ENCODE measurements around the gene RRP36.
"Not testable (repeated sequence)": the region's sequence is repeated elsewhere in the genome, so short reads cannot be mapped to it uniquely, and the experiment has no call there.

The RRP36 gene

DNA sequence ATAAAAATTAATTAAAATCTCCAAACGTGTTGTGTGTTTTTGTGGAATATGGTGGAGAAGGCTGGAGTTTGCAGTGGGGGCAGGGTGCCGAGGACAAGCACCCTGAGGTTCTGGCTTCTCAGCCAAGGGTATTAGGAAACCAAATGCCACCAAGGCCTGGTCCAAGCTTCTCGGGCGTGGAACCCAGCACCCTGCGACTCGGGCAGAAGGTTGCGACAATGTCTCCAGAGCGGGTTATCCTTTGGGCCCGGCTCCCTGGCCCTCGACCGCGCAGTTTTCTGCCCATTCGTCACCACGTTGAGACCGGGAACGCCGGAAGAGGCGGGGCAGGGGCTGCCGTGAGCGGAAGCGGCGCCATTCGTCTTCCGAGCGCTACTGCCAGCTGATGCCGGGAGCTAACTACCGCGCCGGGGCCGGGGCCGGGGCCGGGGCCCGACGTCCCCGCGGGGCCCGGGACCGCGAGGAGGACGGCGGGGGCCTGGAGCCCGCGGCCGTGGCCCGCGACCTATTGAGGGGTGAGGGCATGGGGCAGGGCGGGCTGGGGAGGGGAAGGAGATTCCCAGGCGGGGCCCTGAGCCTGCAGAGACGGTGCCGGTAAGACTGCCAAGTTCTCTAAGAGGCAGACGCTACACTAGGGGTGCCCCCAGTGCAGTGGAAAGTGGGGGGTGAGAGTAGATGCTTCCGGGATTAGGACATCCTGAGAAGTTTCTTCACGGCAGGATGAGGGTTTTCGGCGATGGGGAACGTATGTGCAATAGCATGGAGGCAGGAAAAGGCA, at the start of gene RRP36:
TSS of gene RRP36 (plus strand) at position 354 of the 778 bp plus-strand sequence. CDS start at position 386, 32 bp downstream.
- peak; percentile 91 for DNase-seq

DNA sequence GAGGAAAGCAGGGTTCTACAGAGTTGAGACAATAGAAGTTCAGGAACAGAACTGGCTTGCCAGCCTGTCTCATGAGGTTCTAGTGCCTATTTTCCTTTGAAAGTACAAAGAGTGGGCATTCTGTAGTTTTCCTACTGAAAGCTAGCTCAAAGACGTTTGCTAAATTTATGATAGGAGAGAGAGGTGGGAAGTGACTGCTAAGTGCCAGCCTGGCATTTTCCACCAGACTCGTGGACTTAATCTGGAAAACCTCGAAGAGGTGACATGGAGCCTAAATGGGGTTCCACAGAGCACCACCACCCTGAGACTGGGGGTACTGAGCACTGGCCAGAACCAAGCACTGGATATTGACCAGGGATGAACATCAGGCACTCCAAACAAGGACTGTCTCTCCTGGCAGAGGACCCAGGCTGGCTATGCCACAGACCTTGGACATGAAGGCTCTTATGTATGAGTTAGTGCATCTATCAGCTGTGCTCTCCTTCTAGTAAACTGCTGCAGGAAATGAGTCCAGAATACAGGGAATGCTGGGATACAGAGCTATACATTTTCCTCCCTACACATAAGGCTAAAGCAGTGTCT, 49.6 kb upstream of the RRP36 start:
- DNase-seq: no peak

- no peak for DNase-seq
Measured at GRCh38 chr6:42973926-42974325, 47.5 kb upstream of the RRP36 start.

DNA sequence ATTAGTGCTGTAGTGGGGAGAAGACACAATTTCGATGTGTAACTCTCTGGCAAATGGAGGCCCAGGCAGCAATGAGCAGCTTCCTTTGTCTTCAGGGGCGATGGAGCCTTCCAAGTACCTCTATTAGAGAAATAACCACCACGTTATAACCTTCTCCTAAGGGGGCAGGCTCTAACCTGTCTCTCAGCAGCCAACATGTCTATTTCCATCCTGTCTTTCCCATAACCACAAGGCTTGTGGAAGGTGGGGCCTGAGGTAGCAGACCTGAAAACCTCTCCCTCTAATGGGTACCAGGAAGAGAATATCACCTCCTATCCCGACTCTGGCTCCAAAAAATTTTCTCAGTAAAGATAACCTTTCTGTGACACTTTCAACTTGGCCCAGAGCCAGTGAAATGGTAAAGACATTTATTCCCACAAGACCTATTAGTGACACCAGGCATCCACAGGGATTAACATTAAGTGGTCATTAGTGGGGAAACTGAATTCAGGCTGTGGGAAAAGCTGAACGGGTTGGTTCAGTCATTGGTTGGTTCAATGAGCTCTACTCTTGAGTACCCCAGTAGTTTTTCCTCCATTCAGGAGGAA, 46.4 kb upstream of the RRP36 start:
- no peak for DNase-seq

DNA sequence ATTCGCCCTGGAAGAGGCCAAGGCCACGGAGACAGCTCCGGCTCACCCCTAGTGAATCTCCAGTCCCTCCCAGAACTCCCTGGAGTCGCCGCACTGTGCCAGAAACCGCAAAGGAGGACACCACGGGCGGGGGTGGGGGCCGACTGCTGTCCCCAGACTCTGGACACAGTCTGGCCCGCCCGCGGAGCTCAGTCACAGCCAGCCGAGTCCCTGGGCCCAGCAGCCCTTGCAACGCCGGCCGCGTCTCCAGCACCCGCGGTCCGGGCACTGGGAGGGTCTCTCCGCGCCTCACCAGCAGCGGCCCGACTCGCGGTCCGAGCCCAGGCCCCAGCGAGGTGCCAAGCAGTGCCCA, 43.0 kb upstream of the RRP36 start:
- DNase-seq: peak; percentile 45

DNA sequence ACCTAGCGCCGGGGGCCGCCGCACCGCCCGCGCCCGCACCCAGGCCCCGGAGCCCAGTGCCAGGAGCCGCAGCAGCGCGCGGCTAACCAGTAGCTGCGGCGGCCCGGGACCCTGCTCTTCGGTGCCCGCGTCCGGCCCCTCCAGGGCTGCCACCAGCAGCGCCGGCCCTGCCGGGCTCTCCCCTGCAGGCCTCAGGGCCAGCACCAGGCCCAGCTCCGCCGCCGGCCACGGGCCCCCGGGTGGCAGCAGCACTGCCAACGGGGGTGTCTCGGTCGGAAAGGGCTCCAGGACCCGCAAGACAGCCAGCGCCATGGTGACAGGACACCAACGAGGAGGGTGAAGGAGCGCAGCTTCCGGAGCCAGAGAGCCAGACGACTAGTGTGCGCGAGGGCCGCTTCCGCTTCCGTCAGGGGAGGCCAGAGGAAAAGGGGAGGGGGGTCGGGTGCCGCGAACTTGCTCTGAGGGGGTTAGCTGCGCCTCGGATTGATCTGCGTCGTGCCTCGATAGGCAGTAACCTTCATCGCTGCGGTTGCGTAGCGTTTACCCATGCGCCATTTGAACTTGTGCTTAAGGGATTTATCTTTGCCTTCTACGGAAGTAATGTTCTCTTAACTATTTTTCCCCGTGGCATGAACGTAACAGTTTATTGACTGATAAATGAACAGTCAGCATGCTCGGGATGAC, 42.4 kb upstream of the RRP36 start, which contains the start of gene PEX6:
TSS of gene PEX6 (minus strand) at position 343 of the 684 bp plus-strand sequence. CDS start at position 312, 31 bp downstream.
- DNase-seq: peak; percentile 98

- peak; percentile 56 for DNase-seq
Measured at GRCh38 chr6:42979523-42980177, 41.8 kb upstream of the RRP36 start.

GRCh38 chr6:42981836-42982235, 39.6 kb upstream of the RRP36 start:
- DNase-seq: no peak

DNA sequence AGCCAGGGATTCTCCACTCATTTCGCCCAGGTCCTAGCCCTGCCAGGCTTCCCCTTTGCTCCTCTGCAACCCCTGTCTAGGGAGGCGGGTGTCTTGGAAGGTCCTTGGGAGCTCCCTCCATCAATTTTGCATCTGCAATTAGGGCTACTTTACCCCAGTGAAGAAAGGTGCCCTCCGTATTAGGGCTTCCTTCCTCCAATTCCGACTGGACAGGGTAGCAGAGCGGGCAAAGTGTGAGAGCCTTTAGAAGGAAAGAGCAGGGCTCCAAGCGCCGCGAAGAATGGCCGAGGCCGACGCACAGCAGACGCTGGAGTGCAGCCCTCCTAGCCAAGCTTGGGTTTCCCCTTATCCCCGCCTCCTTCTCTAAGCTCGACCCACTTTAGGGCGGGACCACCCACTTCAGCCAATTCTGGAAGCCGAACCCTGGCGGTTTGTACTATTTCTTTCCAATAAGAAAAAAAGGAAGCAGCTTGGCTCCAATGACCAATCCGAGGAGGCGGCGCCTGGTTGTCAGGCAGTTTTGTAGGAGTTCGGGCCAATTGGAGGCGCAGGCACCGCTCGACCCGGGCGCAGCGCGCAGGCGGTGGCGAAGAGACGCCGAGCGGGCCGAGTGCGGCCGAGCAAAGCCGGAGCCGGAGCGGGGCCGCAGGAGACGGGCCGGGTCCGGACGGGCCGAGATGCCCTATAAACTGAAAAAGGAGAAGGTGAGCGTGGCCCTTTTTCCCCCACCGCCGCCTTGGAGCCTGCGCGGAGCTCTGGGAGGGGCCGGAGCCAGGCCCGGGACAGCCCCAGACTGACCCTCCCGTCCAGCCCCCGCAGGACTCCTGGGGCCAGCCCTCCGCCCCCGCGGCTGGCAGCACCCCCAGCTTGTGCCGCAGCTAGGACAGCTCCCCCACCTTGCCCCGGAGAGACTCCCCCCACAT, 37.2 kb upstream of the RRP36 start, which contains the start of gene PPP2R5D:
TSS of gene PPP2R5D (plus strand) at position 570 of the 923 bp plus-strand sequence. CDS start at position 678, 108 bp downstream.
- peak; percentile 100 for DNase-seq

GRCh38 chr6:42984924-42985475, 36.4 kb upstream of the RRP36 start:
- peak; percentile 45 for DNase-seq

DNA sequence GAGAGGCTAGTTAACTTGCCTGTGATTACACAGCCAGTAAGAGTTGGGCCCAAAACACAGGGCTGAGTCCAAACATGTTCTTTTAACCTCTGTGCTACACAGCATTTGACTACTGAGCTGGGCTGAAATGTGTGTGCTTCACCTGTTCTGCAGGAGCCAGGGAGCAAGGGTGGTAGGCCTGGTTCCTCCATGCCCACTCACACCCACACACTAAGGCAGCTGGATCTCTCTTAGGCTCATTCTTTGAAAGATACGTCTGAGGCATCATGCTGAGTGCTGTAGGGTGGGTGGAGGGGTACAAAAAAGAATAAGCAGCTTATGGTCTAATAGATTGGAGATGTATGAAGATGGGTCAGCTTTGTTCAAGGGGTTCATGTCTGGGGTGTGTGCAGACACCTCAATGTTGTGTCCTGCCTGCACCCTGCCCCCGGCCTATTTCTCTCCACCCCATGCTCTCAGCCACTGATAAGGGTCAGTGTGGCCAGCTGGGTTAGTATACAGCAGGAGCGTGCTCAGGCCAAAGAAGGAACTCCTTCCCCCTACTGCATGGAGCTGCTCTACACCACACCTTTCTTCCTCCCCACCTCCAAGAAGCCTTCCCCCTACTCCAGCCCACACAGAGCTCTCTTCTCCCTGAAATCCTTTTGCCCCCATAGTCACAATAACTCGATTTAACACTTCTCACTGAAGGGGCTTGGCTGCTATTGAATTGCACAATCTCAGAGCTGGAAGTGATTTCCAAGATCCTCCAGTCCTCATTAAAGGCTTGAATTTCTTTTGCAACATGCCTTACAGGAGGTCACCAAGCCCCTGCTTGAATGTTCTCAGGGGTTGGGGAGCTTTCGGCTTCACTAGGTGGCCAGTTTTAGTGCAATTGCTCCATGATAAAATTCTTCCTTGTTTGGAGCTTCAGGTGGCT, 33.6 kb upstream of the RRP36 start:
- no peak for DNase-seq

- DNase-seq: no peak
Measured at GRCh38 chr6:42988486-42989020, 32.9 kb upstream of the RRP36 start.

DNA sequence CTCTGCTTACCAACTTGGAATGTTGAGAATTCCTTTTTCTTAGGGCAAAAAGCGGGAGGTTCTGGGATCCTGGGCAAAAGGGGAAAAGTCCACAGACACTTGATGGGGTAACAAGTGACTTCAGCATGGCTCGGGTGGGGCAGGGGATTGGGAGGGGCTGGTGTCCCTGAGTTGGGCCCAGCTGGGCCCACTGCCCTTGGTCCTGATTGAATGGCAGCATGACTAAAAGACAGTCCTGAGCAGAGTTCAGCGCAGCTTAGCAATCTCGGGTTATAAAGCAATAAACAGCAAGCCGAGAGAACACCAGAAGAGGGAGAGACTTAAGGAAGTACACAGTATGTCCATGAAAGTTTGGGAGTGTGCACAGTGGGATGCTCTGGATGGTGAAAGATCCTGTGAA, 31.5 kb upstream of the RRP36 start:
- DNase-seq: no peak

DNA sequence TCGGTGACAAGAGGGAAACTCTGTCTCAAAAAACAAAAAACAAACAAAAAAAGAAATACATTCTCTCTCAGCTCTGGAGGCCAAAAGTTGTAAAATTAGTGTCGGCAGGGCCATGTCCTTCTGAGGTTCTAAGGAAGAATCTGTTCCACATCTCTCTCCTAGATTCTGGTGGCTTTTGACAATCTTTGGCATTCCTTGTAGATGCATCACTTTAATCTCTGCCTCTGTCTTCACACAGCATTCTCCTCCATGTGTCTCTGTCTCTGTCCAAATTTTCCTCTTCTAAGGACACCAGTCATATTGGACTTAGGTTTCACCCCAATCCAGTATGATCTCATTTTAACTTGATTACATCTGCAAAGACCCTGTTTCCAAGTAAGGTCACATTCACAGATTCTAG, 28.0 kb upstream of the RRP36 start:
- no peak for DNase-seq

DNA sequence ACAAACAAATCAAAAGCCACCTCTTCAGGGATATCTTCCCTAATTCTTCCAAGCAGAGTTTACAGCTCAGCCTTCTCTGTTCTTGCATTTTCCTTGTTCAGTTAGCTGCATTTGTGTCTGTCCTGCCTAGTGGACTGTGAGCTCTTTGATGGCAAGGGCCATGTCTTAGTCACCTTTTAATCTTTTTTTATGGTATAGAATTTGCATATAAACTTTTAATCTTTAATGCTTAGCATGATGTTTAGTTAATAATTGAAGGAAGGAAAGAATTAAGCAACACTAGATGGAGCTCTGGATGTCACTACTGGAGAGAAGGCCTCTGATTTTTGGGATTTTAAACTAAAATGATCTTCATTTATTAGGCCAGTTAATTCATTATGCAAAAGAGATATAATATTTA, 24.9 kb upstream of the RRP36 start:
- no peak for DNase-seq

DNA sequence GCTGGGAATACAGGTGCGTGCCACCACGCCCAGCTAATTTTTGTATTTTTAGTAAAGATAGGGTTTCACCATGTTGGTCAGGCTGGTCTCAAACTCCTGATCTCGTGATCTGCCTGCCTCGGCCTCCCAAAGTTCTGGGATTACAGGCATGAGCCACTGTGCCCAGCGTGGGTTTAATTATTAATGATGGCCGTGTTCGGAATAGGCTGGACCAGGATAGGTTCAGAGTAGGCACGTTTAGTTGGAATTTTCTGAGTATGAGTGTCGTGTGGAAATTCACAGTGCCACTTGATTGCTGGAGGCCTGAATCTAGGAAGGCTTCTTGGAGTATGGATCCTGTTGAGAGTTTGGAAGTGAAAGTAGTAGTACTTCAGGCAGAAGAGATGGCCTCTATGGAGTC, 23.2 kb upstream of the RRP36 start:
- not testable (repeated sequence) for DNase-seq

GRCh38 chr6:43001843-43002242, 19.6 kb upstream of the RRP36 start:
- no peak for DNase-seq

DNA sequence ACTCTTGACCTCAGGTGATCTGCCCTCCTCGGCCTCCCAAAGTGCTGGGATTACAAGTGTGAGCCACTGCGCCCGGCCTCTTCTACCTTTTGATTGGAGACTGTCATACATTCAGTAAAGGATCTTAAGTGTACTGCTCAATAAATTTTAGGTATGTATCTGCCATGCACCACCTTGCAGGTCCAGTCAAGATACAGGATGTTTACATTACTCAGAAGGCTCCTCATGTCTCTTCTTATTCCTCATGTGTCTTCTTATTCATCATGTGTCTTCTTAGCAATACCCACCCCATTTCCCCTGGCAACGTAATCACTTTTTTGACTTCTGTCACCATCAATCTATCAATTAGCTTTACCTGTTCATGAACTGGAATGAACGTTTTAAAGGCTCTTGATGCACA, 15.6 kb upstream of the RRP36 start:
- no peak for DNase-seq

DNA sequence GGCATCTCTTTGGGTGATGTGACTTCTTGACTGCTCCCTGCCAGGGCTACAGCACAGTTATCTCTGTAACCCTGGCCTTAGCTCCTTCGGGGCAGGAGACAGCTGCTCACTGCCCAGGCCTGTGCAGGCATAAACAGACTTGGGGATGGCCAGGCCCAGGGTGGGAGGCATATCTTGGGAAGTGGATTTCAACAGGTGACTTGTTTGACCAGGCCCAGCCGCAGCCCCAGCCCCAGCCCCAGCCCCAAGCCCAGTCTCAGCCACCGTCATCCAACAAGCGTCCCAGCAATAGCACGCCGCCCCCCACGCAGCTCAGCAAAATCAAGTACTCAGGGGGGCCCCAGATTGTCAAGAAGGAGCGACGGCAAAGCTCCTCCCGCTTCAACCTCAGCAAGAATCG, 15.2 kb upstream of the RRP36 start:
- no peak for DNase-seq

DNA sequence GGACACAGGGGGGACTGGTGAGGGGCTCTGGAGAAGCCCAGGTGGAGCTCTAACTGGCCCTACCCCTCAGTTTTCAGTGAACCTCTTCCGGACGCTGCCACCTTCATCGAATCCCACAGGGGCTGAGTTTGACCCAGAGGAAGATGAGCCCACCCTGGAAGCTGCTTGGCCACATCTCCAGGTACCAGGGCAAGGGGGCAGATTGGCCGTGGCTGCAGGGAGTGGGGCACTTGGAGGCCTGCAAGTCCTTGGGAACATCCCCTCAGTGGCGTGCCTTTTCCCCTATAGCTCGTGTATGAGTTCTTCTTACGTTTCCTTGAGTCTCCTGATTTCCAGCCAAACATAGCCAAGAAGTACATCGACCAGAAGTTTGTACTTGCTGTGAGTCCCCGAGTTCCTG, 14.3 kb upstream of the RRP36 start:
- no peak for DNase-seq

Data from hematopoietic multipotent progenitor cell treated with erythropoietin and hydrocortisone succinate and interleukin-3 and kit ligand, for 4 days (in vitro differentiated cells).